SK-N-SH treated with all-trans-retinoic acid at 6 μM for 48 hours (cell line): ENCODE measurements around the gene CSE1L.

Experiments used
- ARNTL ChIP-seq: fragments of 450-650 bp; formaldehyde crosslinking; IDR thresholded peaks from 2 replicates; pipeline ENCODE4 v1.5.0; 2020; ENCODE audit warnings: low read depth, mild to moderate bottlenecking, moderate library complexity, borderline replicate concordance
- CSDC2 ChIP-seq: fragments of 250-450 bp; sonication (Bioruptor Pico); IDR thresholded peaks from 2 replicates; pipeline ENCODE4 v1.5.0; 2020; ENCODE audit warnings: mild to moderate bottlenecking, moderate library complexity
- ESRRG ChIP-seq: fragments of 250-450 bp; sonication (Bioruptor Pico); IDR thresholded peaks from 2 replicates; pipeline ENCODE4 v1.6.1; 2021; ENCODE audit warnings: mild to moderate bottlenecking
- OSR1 ChIP-seq: fragments of 250-450 bp; sonication (Bioruptor Pico); IDR thresholded peaks from 2 replicates; pipeline ENCODE4 v1.8.0; 2022; ENCODE audit warnings: moderate library complexity, mild to moderate bottlenecking, inconsistent platforms
- PPARA ChIP-seq: fragments of 250-450 bp; sonication (Bioruptor Pico); IDR thresholded peaks from 2 replicates; pipeline ENCODE4 v1.5.0; 2020; ENCODE audit warnings: mild to moderate bottlenecking, borderline replicate concordance
- RARB ChIP-seq: fragments of 250-450 bp; sonication (Bioruptor Pico); IDR thresholded peaks from 2 replicates; pipeline ENCODE4 v1.8.0; 2021; ENCODE audit warnings: mild to moderate bottlenecking, moderate library complexity
- ZC3H10 ChIP-seq: fragments of 250-450 bp; sonication (Bioruptor Pico); IDR thresholded peaks from 2 replicates; pipeline ENCODE4 v1.5.1; 2021; ENCODE audit warnings: mild to moderate bottlenecking, moderate library complexity
- ZFP30 ChIP-seq: fragments of 450-650 bp; formaldehyde crosslinking; IDR thresholded peaks from 2 replicates; pipeline ENCODE4 v1.5.0; 2022; ENCODE audit warnings: mild to moderate bottlenecking, moderate library complexity
- TF ChIP-seq, protein P1 (sequence below): fragments of 250-450 bp; sonication (Bioruptor Pico); IDR thresholded peaks from 2 replicates; pipeline ENCODE4 v1.8.0; 2021; ENCODE audit warnings: low read depth, mild to moderate bottlenecking, moderate library complexity, borderline replicate concordance
- TF ChIP-seq, protein P2 (sequence below): fragments of 250-450 bp; sonication (Bioruptor Pico); IDR thresholded peaks from 2 replicates; pipeline ENCODE4 v1.8.0; 2020; ENCODE audit warnings: mild to moderate bottlenecking, moderate library complexity, borderline replicate concordance

DNA sequence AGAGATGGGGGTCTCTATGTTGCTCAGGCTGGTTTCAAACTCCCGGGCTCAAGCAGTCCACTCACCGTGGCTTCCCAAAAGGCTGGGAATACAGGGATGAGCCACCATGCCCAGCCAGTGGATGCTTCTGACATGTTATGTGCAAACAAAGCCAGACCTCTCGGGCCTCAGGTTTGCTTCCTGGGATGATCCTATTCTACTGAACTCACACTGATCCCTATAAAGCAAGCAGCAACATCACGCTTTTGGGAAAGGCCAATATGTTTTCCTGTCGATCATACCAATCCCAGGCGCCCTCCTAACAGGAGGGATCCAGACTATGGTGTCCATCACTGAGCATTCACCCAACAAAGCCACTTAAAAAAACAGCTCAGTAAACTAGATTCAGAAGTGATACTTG is 60.2 kb downstream of the CSE1L start:
- TF ChIP-seq, protein P1, sequence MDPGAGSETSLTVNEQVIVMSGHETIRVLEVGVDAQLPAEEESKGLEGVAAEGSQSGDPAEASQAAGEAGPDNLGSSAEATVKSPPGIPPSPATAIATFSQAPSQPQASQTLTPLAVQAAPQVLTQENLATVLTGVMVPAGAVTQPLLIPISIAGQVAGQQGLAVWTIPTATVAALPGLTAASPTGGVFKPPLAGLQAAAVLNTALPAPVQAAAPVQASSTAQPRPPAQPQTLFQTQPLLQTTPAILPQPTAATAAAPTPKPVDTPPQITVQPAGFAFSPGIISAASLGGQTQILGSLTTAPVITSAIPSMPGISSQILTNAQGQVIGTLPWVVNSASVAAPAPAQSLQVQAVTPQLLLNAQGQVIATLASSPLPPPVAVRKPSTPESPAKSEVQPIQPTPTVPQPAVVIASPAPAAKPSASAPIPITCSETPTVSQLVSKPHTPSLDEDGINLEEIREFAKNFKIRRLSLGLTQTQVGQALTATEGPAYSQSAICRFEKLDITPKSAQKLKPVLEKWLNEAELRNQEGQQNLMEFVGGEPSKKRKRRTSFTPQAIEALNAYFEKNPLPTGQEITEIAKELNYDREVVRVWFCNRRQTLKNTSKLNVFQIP: no peak
- no peak for TF ChIP-seq ZC3H10 (CRISPR knock-in tag)
- TF ChIP-seq PPARA (CRISPR knock-in tag): no peak
- TF ChIP-seq, protein P2, sequence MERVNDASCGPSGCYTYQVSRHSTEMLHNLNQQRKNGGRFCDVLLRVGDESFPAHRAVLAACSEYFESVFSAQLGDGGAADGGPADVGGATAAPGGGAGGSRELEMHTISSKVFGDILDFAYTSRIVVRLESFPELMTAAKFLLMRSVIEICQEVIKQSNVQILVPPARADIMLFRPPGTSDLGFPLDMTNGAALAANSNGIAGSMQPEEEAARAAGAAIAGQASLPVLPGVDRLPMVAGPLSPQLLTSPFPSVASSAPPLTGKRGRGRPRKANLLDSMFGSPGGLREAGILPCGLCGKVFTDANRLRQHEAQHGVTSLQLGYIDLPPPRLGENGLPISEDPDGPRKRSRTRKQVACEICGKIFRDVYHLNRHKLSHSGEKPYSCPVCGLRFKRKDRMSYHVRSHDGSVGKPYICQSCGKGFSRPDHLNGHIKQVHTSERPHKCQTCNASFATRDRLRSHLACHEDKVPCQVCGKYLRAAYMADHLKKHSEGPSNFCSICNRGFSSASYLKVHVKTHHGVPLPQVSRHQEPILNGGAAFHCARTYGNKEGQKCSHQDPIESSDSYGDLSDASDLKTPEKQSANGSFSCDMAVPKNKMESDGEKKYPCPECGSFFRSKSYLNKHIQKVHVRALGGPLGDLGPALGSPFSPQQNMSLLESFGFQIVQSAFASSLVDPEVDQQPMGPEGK (CRISPR knock-in tag): no peak
- no peak for TF ChIP-seq OSR1 (CRISPR knock-in tag)
- no peak for TF ChIP-seq RARB (CRISPR knock-in tag)
- no peak for TF ChIP-seq CSDC2
- TF ChIP-seq ESRRG (CRISPR knock-in tag): no peak
- no peak for TF ChIP-seq ARNTL
- TF ChIP-seq ZFP30 (CRISPR knock-in tag): no peak
